NCI-H1436 (cell line): ENCODE results near the gene BTBD2.
"Not testable (repeated sequence)": the region's sequence is repeated elsewhere in the genome, so short reads cannot be mapped to it uniquely, and the experiment has no call there.

Source experiments
- DNase-seq: peaks from one replicate; lab custom pipeline; 2025; lab: John Stamatoyannopoulos, UW

The BTBD2 gene

DNA sequence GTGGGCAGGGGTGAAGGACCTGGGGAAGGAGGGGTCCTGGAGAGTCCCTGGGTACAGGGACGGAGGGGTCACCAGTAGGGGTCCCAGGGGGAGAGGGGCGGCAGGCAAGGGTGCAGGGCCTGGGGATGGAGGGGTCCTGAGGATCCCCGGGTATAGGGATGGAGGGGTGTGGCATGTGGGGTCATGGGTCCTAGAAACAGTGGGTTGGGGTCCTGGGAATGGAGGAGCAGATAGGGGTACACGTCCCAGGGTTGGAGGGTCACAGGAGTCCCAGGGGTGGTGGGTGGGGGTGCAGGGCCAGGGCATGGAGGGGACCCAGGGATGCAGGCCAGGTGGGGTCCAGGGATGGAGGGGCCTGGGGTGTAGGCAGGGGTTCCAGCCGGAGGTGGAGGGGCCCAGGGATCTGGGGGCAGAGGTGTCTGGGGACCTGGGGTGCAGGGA is 1.4 kb downstream of the BTBD2 start:
- no peak for DNase-seq

DNA sequence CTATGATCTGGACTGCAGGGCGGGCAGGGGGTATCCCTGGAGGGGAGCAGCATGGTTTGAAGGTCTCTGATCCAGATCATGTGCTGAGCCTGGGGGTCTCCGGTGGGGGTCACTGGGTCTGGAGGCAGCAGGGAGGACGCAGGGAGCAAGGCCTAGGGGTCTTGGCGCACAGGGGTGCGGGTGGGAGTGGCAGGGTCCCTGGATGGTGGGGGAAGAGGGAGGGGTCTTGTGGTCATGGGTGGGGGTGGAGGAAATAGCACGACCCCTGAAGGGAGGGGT is 1.9 kb downstream of the BTBD2 start:
- DNase-seq = no peak

DNA sequence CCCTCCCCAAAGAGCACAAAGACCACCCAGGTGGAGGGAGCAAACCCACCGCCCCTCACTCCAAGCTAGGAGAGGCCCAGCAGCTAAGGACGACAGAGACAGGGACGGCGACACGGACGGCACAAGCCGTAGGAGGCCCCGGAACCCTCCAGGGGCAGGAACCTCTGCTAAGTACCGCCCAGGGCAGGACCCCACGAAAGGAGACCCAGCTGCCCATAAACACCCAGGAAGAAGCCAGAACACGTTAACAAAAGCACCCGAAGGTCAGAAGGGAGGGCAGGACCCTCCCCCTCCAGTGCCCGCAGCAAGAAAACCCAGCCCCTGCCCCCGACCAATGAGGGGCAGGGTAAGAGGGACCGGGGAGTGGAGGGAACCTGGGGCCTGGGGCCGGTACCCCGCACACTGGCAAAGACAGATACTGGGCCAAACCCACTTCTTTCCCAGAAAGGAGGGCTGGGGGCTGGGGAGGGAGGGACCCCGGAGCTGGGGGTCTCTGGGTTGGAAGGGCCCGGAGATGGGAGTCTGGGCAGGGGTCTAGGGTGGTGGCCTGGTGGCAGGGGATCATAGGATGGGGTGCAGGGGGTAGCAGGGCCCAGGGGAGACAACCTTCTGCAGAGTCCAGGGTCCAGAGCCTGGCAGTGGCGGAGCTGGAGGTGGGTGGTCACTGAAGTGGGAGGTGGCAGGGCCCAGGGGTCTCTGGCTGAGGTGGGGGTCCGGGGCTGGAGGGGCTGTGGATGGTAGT is 2.4 kb downstream of the BTBD2 start:
- no peak for DNase-seq

DNA sequence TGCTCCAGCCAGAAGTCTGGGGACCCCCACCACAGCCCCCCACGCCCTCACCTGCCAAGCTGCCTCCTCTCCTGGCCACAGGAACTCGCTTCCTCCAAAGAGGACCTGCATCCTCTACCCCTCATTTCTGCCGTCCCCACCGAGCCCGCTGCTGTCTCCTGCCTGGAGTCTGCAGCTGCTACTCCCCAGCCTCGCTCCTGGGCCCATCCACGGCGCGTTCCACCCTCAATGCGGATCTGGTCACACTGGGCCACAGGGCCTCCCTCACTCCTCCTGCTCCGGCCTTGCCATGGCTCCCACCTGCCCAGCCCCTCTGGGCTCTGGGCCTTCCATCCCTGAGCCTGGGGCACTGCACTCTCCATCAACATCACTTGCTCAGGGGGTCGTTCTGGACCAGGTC is 4.3 kb downstream of the BTBD2 start:
- DNase-seq = no peak

GRCh38 chr19:2010135-2010668 is 5.3 kb downstream of the BTBD2 start:
- no peak for DNase-seq

- DNase-seq = no peak
Observed at GRCh38 chr19:2003874-2004273, 11.6 kb downstream of the BTBD2 start.

DNA sequence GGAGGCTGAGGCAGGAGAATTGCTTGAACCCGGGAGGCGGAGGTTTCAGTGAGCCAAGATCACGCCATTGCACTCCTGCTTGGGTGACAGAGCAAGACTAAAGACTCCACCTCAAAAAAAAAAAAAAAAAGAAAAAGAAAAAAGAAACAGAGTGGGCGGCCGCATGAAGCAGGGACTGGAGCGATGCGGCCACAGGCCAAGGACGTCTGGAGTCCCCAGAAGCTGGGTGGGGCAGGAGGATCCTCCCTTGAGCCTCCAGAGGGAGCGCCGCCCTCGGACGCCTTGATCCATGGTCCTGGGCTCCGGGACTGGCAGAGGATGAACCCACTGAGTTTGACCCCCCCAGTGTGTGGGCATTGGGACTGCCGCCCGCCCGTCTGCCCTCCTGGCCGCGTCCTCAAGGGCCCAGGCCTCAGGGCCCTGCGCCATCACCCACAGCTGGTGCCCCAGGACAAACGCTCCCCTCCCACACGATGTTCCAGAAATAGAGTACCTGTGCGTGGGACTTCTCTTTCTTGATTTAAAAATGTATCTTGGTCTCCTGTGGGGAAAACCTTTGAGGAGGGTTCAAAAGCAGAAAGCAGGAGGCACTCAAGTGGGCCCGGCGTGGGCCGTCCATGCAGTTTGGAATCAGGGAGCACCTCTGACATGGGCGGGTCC is 15.5 kb downstream of the BTBD2 start:
- no peak for DNase-seq

DNA sequence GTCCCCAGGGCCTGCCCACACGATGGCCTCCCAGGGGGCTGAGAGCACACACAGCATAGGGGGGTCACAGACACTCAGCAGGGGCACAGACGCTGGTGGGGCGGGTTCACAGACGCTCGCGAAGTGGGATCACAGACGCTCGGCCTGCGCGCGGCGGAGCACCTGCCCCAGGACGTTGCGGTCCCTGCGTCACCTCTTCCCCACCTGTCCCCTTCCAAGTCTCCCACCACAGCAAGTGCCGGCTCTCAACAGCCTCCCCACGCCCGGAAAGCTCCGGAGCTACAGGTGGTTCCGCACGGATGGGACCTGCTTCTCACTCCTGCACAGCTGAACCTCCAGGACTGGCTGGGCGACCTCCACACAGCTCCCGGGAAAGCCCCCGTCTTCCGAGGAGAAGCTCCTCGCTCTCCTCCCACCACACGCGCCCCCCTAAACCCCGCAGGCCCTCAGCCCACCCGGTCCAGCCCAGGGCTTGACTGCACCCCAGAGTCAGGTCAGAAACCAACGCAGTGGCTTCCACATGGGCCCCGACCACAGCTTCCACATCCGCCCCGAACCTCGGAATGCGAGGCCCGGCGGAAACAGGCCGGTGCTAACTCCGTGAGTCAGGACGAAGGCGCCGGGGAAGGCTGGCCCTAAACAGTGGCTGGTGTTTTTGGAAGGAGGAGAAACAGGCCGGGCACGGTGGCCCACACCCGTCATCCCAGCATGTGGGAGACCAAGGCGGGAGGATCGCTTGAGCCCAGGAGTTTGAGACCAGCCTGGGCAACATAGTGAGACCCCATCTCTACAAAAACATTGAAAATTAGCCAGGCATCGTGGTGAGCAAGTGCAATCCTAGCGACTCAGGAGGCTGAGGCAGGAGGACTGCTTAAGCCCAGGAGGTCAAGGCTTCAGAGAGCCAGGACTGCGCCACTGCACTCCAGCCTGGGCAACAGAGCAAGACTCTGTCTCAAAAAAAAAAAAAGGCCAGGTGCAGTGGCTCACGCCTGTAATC is 16.5 kb downstream of the BTBD2 start:
- no peak for DNase-seq

GRCh38 chr19:1997353-1998233 is 17.9 kb downstream of the BTBD2 start:
- DNase-seq = no peak

GRCh38 chr19:1992759-1993260 is 22.7 kb downstream of the BTBD2 start:
- no peak for DNase-seq

- DNase-seq = no peak
Observed at GRCh38 chr19:1991018-1991913, 24.2 kb downstream of the BTBD2 start.

- DNase-seq = no peak
Observed at GRCh38 chr19:1990230-1991017, 25.1 kb downstream of the BTBD2 start.

- DNase-seq = no peak
Observed at GRCh38 chr19:1989513-1990229, 25.8 kb downstream of the BTBD2 start.

DNA sequence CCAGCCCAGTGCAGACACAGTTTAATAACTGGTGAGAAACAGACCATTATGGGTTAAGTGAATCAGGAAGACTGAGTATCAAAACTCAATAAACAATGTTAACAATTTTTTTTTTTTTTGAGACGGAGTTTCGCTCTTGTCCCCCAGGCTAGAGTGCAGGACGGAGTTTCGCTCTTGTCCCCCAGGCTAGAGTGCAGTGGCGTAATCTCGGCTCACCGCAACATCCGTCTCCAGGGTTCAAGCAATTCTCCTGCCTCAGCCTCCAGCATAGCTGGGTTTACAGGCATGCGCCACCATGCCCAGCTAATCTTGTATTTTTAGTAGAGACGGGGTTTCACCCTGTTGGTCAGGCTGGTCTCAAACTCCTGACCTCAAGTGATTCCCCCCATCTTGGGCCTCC is 27.1 kb downstream of the BTBD2 start:
- DNase-seq = not testable (repeated sequence)

GRCh38 chr19:1987197-1988187 is 28.0 kb downstream of the BTBD2 start:
- DNase-seq = no peak

GRCh38 chr19:1986357-1987162 is 29.0 kb downstream of the BTBD2 start:
- DNase-seq = no peak
